ENCODE measurements around the gene RBFA.

RBFA gene

DNA sequence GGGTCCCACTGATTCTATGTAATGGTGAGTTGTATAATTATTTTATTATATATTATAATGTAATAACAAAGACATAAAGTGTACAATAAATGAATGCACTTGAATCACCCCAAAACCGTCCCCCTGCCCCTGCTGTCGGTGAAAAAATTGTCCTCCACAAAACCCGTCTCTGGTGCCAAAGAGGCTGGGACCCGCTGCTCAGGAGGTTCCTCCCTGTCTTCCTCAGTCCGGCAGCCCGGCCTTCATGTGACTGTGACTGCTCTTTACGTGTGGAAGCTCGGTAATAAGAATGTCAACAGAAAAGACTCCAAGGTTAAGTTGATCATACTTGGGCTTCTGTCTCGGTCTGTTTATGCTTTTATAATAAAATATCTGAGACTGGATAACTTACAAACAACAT, 42.1 kb downstream of the RBFA start:
- DNase-seq = no peak

GRCh38 chr18:80077873-80078272, 43.6 kb downstream of the RBFA start:
- no peak for DNase-seq

Measured in activated CD4-positive, alpha-beta T cell treated with anti-CD3 and anti-CD28 coated beads for 4 hours (primary cell).